Right cardiac atrium (tissue), 5 donors: ENCODE data around the gene CCDC194. TPM values are rescaled to one million over a fixed set of nuclear protein-coding genes. Genes with fewer than 3 reads are reported as not detected.

Source experiments
- ATAC-seq, 2 donors: fragments of 200-7000 bp; cut with Tn5 transposase; one replicate each; pipeline versions ENCODE4 v1.8.0 to v1.9.1; 2020; ENCODE audit warnings: moderate library complexity in 2 of 2, mild to moderate bottlenecking in 1 of 2
- DNase-seq, 3 donors: peaks; one replicate each; pipeline ENCODE4 v3.0.0-alpha.2; 2020
- H3K27ac ChIP-seq: one replicate; pipeline ENCODE4 v1.5.1; 2013; ENCODE audit warnings: mild to moderate bottlenecking, low read length, control low read depth, moderate library complexity
- H3K27me3 ChIP-seq: one replicate; pipeline ENCODE4 v1.6.1; 2013; ENCODE audit not compliant: control insufficient read depth, insufficient read depth
- H3K4me1 ChIP-seq: one replicate; pipeline ENCODE4 v1.6.1; 2013; ENCODE audit warnings: low read length; ENCODE audit not compliant: control insufficient read depth, insufficient read depth
- H3K4me3 ChIP-seq: one replicate; pipeline ENCODE4 v1.5.1; 2013; ENCODE audit warnings: low read length, control low read depth
- H3K9me3 ChIP-seq: one replicate; pipeline ENCODE4 v1.6.1; 2013; ENCODE audit warnings: low read length; ENCODE audit not compliant: control insufficient read depth
- WGBS: extraction: QIAGEN DNeasy Blood & Tissue Kit; methylation state at CpG from one replicate; pipeline ENCODE4 v1.1.7; 2013; 5-methylcytosine and 5-hydroxymethylcytosine counted together
- intact Hi-C, 4 donors: fragments of 100-400 bp; cut with DNase I; formaldehyde crosslinking; loops; one replicate each; pipeline versions ENCODE4 v1.11.0 to v1.14.0; 2022 to 2023
- polyA plus RNA-seq: library from polyadenylated mRNA; stranded (reverse); fragments of 200-250 nt; gene quantifications from one replicate; pipeline ENCODE4 v1.2.3, GENCODE V29; 2013
- total RNA-seq, 4 donors: library from RNA; stranded (reverse); fragmentation: NEBNext Ultra II Directional; extraction: Animal tissue kit (Norgen Biotek cat#: 25700); gene quantifications; one replicate each; pipeline ENCODE4 v1.2.1, GENCODE V29; 2021
- donor health status: healthy with polysubstance abuse.
- donor health status: DM: no; HTN: yes; CAD: no.
- donor health status: DM: no; HTN: no; CAD: no.
- donor health status: DM: no; HTN: yes; CAD: no; lungs with severe emphysema.
- donor health status: DM: yes; HTN: yes; CAD: no.

Gene CCDC194
- total and polyA plus RNA-seq, 5 donors, result 0.43 TPM; not detected in 4

DNA sequence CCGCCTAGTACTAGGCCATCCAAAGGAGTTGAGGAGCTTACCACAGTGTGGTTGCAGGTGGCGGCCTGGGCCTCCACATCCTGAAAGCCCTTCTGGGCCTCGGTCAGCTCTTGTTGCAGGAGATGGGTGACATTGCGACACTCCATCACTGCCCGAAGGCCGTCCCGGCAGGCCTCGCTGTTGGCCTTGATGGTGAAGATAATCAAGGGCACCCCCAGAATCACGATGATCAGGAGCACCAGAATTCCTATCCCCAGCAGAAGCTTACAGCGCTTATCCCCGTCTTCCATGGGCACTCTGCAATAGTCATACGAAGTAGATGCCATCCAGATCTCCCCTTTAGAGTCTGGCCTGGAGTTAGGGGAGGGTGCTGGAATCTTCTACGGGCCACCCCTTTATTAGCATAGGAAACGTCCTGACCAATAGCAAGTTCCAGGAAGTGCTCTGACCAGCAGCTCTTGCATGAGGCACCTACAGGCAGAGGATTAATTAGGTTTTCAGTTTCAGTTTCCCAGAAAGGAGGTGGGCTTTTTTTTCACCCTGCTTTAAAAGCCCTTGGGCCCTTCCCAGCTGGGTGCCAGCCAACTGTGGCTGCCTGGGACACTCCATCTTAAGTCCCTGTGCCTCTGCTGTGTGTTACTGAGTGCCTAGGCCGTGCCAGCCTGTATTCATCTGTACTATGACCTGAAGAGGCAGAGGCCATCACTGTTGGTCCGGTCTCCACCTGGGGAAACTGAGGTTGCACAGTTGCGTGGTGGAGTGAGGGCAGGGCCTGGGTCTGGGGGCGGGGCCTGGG, 11.5 kb upstream of the CCDC194 start, which contains the start of gene BST2:
Gene BST2, minus strand, starts transcription at position 381 of the 796 bp plus-strand sequence. Its CDS starts 55 bp downstream, at position 326.
- peak within 1 kb of the TSS; percentile 80 for H3K27ac ChIP-seq
- no peaks in the 10 kb centered on the region for H3K9me3 ChIP-seq
- DNase-seq, result peak; percentile 78 to 89 (median 82)
- 55% methylated on average over 18 of the region's 18 CpGs for WGBS
- peak within 1 kb of the TSS; percentile 38 for H3K4me3 ChIP-seq
- intact Hi-C loops, result no loop called here
- ATAC-seq, result peak; percentile 95
- H3K4me1 ChIP-seq, result no peaks in the 10 kb centered on the region
- no peaks in the 10 kb centered on the region for H3K27me3 ChIP-seq

DNA sequence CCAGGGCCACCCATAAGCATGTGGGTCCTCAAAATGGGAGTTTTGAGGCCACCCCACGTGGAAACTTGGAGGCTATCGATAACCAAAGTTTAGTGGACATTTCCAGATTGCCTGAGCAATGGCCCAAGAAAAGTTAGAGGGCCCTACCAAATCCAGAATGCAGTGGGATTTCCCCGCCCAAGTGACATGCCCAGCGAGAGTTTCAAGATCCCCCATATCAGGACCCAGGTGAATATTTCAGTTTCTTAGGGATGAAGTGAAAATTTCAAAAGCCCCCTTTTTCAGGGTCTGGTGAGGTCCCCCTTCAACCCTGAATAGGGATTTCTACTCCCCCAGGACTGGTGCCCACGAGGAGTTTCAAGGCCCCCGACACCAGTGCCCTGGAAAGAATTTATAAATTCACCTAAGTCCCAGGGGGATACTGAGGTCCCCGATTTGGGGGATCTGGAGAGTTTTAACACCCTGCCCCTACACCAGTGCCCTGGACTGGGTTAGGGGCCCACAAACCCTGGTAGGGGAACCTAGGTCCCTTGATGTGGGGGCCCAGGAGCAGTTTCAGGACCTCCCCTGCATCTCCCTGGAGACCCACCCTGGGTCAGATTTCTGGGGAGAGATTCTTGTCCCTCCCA, 10.7 kb upstream of the CCDC194 start:
- H3K4me3 ChIP-seq, result peak overlapping the region; percentile 38
- 61% methylated on average over 7 of the region's 7 CpGs for WGBS
- H3K27ac ChIP-seq, result peak overlapping the region; percentile 80
- no peak for ATAC-seq
- intact Hi-C loops, result no loop called here
- no peak for DNase-seq
- H3K4me1 ChIP-seq, result no peaks in the 10 kb centered on the region
- H3K27me3 ChIP-seq, result no peaks in the 10 kb centered on the region
- no peaks in the 10 kb centered on the region for H3K9me3 ChIP-seq

DNA sequence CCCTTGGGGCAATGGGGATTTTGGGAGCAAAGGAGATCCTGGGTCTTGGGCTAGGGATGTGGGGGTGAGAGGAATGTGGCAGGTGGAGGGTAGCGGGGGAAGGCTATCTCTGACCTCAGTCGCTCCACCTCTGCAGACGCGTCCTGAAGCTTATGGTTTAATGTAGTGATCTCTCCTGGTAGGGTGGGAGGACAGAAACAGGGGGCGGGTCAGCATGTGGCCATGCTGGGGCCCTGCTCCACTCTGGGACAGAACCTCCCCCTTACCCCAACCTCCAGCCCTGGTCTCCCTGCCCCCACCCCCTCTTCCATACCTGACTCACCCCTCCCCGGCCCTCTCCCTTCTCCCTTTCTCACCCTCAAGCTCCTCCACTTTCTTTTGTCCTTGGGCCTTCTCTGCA, 10.0 kb upstream of the CCDC194 start:
- Histone ChIP-seq H3K9me3 (no peaks in the 10 kb centered on the region), H3K27me3 (no peaks in the 10 kb centered on the region), H3K27ac (peak overlapping the region; percentile 6), H3K4me3 (peak overlapping the region; percentile 38), H3K4me1 (no peaks in the 10 kb centered on the region)
- intact Hi-C loops, result no loop called here
- WGBS, result 74% methylated on average over 6 of the region's 6 CpGs
- ATAC-seq (no peak), DNase-seq (no peak)

DNA sequence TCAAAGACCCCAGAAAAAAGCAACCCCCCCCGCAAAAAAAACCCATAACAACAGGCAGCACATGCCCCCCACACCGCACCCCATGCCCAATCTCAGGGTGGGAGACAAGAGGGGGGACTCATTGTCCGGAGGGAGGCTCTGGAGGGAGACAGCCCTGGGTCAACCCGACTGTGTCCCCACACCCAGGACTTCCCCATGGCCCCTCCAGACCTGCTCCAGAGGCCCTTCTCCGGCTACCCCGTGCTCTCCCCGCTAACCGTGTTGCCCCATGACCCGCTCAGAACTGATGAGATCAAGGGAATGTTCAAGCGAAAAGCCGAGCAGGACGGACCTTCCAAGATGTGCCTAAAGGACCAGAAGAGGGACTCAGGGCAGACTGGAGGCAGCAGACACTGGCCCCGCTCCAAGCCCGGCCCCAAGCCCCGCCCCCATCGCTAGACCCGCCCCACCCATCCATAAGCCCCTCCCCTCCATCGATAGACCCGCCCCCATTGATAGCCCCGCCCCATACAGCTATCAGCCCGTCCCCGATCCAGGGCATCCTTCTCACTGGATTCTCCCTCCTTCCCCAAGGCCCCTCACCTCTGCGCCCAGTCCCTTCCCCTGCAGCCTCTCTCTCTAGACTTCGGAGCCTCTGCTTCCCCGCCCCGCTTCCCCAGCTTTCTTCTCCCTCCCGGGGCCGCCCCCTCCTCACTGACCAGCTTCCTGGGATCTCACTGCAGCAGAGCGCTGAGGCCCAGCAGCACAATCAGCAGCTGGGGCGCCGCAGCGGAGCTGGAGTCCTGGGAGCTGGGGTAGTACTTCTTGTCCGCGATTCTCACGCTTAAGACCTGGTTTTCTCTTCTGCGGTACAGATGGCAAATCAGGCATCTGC, 9.2 kb upstream of the CCDC194 start:
- no peaks in the 10 kb centered on the region for H3K4me1 ChIP-seq
- no peaks in the 10 kb centered on the region for H3K27me3 ChIP-seq
- peak; percentile 9 to 69 for ATAC-seq
- H3K9me3 ChIP-seq, result no peaks in the 10 kb centered on the region
- peak overlapping the region; percentile 38 for H3K4me3 ChIP-seq
- DNase-seq, result peak; percentile 49 to 77 (median 66)
- intact Hi-C loops, result no loop called here
- 38% methylated on average over 36 of the region's 36 CpGs for WGBS
- no peak overlapping the region for H3K27ac ChIP-seq

DNA sequence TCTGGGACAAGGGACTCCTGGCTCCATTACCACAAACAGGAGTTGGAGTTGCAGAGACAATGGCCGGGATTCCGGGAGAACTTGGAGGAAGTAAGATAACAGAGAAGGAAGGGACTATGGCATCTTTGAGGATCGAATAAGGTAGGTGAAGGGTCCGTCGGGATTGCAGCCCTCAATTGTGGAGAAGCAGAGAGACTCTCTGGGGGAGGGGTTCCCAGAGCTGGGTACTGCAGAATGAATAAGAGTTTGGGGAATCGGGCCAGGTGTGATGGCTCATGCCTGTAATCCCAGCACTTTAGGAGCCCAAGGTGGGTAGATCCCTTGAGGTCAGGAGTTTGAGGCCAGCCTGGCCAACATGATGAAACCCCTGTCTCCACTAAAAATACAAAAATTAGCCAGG, 7.6 kb upstream of the CCDC194 start:
- no peak overlapping the region for H3K4me3 ChIP-seq
- DNase-seq (no peak), ATAC-seq (no peak)
- 65% methylated on average over 6 of the region's 6 CpGs for WGBS
- no peaks in the 10 kb centered on the region for H3K9me3 ChIP-seq
- no peak overlapping the region for H3K27ac ChIP-seq
- H3K4me1 ChIP-seq, result no peaks in the 10 kb centered on the region
- no peaks in the 10 kb centered on the region for H3K27me3 ChIP-seq
- intact Hi-C loops, result no loop called here

DNA sequence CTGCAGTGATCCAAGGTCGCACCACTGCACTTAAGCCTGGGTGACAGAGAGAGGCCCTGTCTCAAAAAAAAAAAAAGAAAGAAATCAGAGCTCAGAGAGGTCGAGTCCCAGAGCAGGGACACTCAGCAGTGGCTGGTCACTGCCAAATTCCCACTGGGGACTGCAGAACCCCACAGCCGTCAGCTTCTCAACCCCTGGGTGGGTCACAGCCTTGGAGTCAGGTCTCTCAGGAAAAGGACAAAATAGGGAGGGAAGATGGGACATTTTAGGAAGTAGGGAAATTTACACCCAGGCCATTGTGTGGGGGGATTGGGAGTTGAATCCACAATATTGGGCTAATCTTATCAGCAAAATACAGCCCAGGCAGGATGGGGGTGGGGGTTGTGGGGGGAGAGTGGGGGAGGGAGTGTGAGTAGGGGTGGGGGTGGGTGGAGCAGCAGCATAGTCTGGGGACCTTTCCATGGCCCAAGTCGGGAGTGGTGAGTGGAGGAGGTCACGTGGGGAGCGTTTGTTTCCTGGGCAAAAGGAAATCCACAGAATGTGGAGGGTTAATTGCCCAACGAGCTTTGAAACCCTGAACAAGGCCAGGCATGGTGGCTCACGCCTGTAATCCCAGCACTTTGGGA, 5.0 kb upstream of the CCDC194 start:
- Histone ChIP-seq H3K27ac (no peak overlapping the region), H3K4me1 (no peaks in the 10 kb centered on the region), H3K9me3 (no peaks in the 10 kb centered on the region), H3K4me3 (no peak overlapping the region), H3K27me3 (no peaks in the 10 kb centered on the region)
- ATAC-seq, result no peak
- intact Hi-C loops, result loop anchor here in 2 of 4 donors (10.0 kb wide), 3 partner anchors 56 to 104 kb away; partner anchors contain the start of gene NXNL1 (in 1 of the 2)
- 42% methylated on average over 8 of the region's 8 CpGs for WGBS
- DNase-seq, result peak in 1 of 3 donors; percentile 25

DNA sequence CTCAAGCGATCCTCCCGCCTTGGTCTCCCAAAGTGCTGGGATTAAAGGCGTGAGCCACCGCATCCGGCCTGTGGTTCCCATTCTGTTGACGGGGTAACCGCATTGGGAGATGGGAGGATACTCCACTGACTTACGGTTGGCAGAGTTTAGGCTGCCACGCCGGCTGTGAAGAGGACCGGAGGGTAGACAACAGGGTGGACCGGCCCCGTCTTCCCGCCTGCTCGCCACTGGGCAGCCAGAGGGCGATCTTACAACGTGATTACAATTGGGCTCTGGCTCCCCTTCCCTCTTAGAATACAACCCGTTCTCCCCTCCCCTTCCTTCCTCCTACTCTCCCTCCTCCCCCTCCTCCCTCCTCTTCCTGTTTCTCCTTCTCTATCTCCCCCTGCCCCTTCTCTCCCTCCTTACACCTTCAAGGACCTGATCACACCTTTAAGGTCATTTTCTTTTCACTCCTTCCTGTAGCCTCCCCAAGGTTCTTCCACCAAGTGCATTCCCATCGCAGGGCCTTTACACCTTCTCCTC, 957 bp upstream of the CCDC194 start:
- 18% methylated on average over 19 of the region's 19 CpGs for WGBS
- Histone ChIP-seq H3K27ac (no peak overlapping the region), H3K27me3 (no peaks in the 10 kb centered on the region), H3K9me3 (no peaks in the 10 kb centered on the region), H3K4me1 (no peaks in the 10 kb centered on the region), H3K4me3 (no peak overlapping the region)
- DNase-seq (peak; percentile 80 to 88 (median 85)), ATAC-seq (peak; percentile 55 to 62)
- intact Hi-C loops, result loop anchor here in 2 of 4 donors (10.0 kb wide), 3 partner anchors 60 to 100 kb away; partner anchors contain the start of gene NXNL1 (in 1 of the 2)

DNA sequence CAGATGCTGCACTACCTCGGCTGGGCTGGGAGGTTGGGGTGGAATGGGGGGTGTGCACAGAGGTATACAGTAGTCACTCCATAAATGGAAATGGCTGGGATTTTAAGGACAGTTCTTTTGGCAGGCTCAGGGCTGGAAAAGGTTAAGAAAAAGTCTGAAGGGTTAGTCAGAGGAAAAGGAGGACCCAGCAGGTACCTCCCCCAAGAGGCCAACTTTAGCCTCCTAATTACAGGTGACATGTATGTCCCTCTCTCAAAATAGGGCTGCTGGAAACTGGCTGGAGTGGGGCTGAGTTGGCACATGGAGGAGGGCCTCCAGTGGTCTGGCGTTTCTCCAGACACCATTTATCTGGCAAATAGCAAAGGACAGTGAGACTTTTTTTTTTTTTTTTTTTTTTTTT, 994 bp downstream of the CCDC194 start:
- no peak for ATAC-seq
- 40% methylated on average over 2 of the region's 2 CpGs for WGBS
- Histone ChIP-seq H3K27me3 (no peaks in the 10 kb centered on the region), H3K27ac (no peak overlapping the region), H3K4me3 (no peak overlapping the region), H3K9me3 (no peaks in the 10 kb centered on the region), H3K4me1 (no peaks in the 10 kb centered on the region)
- peak in 1 of 3 donors; percentile 30 for DNase-seq
- intact Hi-C loops, result loop anchor here in 2 of 4 donors (10.0 kb wide), 3 partner anchors 62 to 98 kb away; partner anchors contain the start of gene NXNL1 (in 1 of the 2)

- H3K27ac ChIP-seq, result no peak overlapping the region
- no peaks in the 10 kb centered on the region for H3K4me1 ChIP-seq
- intact Hi-C loops, result loop anchor here in 2 of 4 donors (10.0 kb wide), 3 partner anchors 63 to 97 kb away; partner anchors contain the start of gene NXNL1 (in 1 of the 2)
Measured at GRCh38 chr19:17391371-17392151, 2.4 kb downstream of the CCDC194 start.

More at GRCh38 chr19:17391371-17392151, 2.4 kb downstream of the CCDC194 start:
- ATAC-seq, result no peak
- peak in 1 of 3 donors; percentile 31 for DNase-seq
- Histone ChIP-seq H3K9me3 (no peaks in the 10 kb centered on the region), H3K4me3 (peak overlapping the region; percentile 35), H3K27me3 (no peaks in the 10 kb centered on the region)
- WGBS, result 12% methylated on average over 26 of the region's 26 CpGs
